ENCODE results near the gene FNTB.

DNA sequence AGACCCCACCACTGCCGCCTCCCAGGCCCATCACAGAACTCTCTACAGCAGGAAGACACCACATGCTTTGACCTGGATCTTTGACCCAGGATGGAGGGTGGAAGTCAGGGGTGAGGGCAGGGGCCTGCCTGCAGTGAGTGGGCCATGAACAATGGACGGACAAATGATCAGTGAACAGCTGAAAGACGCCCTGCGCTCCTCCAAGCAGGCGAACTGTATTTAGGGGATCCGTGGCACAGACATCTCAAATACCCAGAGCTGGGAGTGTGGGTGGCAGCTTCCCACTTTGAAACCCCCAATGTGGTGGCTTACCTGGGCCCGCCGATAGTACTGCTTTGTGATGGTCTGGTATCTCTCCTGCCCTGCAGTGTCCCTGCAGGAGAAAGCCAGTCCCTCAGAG is 35.4 kb upstream of the FNTB start:
- TF ChIP-seq, protein P1, sequence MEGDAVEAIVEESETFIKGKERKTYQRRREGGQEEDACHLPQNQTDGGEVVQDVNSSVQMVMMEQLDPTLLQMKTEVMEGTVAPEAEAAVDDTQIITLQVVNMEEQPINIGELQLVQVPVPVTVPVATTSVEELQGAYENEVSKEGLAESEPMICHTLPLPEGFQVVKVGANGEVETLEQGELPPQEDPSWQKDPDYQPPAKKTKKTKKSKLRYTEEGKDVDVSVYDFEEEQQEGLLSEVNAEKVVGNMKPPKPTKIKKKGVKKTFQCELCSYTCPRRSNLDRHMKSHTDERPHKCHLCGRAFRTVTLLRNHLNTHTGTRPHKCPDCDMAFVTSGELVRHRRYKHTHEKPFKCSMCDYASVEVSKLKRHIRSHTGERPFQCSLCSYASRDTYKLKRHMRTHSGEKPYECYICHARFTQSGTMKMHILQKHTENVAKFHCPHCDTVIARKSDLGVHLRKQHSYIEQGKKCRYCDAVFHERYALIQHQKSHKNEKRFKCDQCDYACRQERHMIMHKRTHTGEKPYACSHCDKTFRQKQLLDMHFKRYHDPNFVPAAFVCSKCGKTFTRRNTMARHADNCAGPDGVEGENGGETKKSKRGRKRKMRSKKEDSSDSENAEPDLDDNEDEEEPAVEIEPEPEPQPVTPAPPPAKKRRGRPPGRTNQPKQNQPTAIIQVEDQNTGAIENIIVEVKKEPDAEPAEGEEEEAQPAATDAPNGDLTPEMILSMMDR (IDR thresholded peaks at IDR 0.05) = no peak
- TF ChIP-seq EZH2 (IDR thresholded peaks at IDR 0.05; ENCODE audit: borderline replicate concordance, insufficient read depth, low read depth, low read length, poor library complexity, severe bottlenecking) = no peak
